Caki2 (cell line): Measurements from ENCODE around the gene MIB1. TPM values are rescaled to one million over a fixed set of nuclear protein-coding genes. Genes with fewer than 3 reads are reported as not detected.

Experiments used
- DNase-seq: peaks from one replicate; pipeline ENCODE4 v3.0.0-alpha.2; 2015; ENCODE audit warnings: low read depth
- in situ Hi-C: cut with HindIII; loops from 2 replicates; pipeline ENCODE4 v1.10.0; 2016; ENCODE audit warnings: low sequenced_read_pairs, low pct_unique_long_range_greater_than_20kb, mixed read lengths
- total RNA-seq: library from RNA; depleted of rRNA; stranded (reverse); fragments of >200 nt; shearing (Covaris generic); gene quantifications from 2 replicates; pipeline ENCODE4 v1.2.3, GENCODE V29; 2014; ENCODE audit warnings: low replicate concordance

Gene MIB1
- total RNA-seq, 1 experiment from 2014 or later = 25.4 TPM

- in situ Hi-C loops = no loop called here
- no peak for DNase-seq
Observed at GRCh38 chr18:21853016-21853415, 112.4 kb downstream of the MIB1 start.

- in situ Hi-C loops = no loop called here
- DNase-seq = no peak
Observed at GRCh38 chr18:21853775-21854552, 113.4 kb downstream of the MIB1 start.

GRCh38 chr18:21855432-21855831 is 114.8 kb downstream of the MIB1 start:
- in situ Hi-C loops = no loop called here
- no peak for DNase-seq

- DNase-seq = no peak
- in situ Hi-C loops = no loop called here
Observed at GRCh38 chr18:21857871-21858270, 117.3 kb downstream of the MIB1 start.

GRCh38 chr18:21858544-21858943 is 118.0 kb downstream of the MIB1 start:
- DNase-seq = no peak
- in situ Hi-C loops = no loop called here

GRCh38 chr18:21864386-21864785 is 123.8 kb downstream of the MIB1 start:
- in situ Hi-C loops = no loop called here
- DNase-seq = no peak

GRCh38 chr18:21865043-21865442 is 124.5 kb downstream of the MIB1 start:
- in situ Hi-C loops = no loop called here
- peak; percentile 27 for DNase-seq

- DNase-seq = no peak
- in situ Hi-C loops = no loop called here
Observed at GRCh38 chr18:21868770-21869169, 128.2 kb downstream of the MIB1 start.

- DNase-seq = no peak
- in situ Hi-C loops = no loop called here
Observed at GRCh38 chr18:21889570-21889969, 149.0 kb downstream of the MIB1 start.

- no peak for DNase-seq
- in situ Hi-C loops = no loop called here
Observed at GRCh38 chr18:21894619-21895367, 154.2 kb downstream of the MIB1 start.

- DNase-seq = no peak
- in situ Hi-C loops = no loop called here
Observed at GRCh38 chr18:21896732-21897336, 156.2 kb downstream of the MIB1 start.

- in situ Hi-C loops = no loop called here
- peak; percentile 20 for DNase-seq
Observed at GRCh38 chr18:21897811-21898210, 157.2 kb downstream of the MIB1 start.

- in situ Hi-C loops = no loop called here
Observed at GRCh38 chr18:21900605-21901352, 160.2 kb downstream of the MIB1 start.

GRCh38 chr18:21901423-21901945 is 160.9 kb downstream of the MIB1 start:
- in situ Hi-C loops = no loop called here
- no peak for DNase-seq

More at GRCh38 chr18:21900605-21901352, 160.2 kb downstream of the MIB1 start:
- no peak for DNase-seq

- in situ Hi-C loops = no loop called here
- DNase-seq = no peak
Observed at GRCh38 chr18:21903709-21904108, 163.1 kb downstream of the MIB1 start.

- no peak for DNase-seq
- in situ Hi-C loops = no loop called here
Observed at GRCh38 chr18:21904856-21905255, 164.3 kb downstream of the MIB1 start.

- in situ Hi-C loops = no loop called here
- no peak for DNase-seq
Observed at GRCh38 chr18:21907451-21907850, 166.9 kb downstream of the MIB1 start.

GRCh38 chr18:21908711-21909110 is 168.1 kb downstream of the MIB1 start:
- DNase-seq = no peak
- in situ Hi-C loops = no loop called here
